IMR-90 (cell line): ENCODE measurements around the gene ISG15. TPM values are rescaled to one million over a fixed set of nuclear protein-coding genes. Genes with fewer than 3 reads are reported as not detected.

ENCODE experiments used
- ATAC-seq: fragments of 200-7000 bp; cut with Tn5 transposase; 2 replicates; pipeline ENCODE4 v1.9.1; 2020; ENCODE audit warnings: low read depth, mild to moderate bottlenecking, moderate library complexity
- BruUV-seq: library from RNA; stranded (reverse); fragments of 400-500 nt; replicated peaks from 2 replicates; lab custom pipeline; 2021; lab: Mats Ljungman, UMichigan
- CTCF ChIA-PET: fragments of 300-600 bp; formaldehyde crosslinking; extraction: SDS; loops from one replicate; lab custom pipeline; 2021; ENCODE audit warnings: antibody characterized with exemption; lab: Yijun Ruan, JAX
- POLR2A ChIA-PET: fragments of 300-600 bp; sonication (Branson Sonifier 250); formaldehyde crosslinking; loops from one replicate; lab custom pipeline; 2022; ENCODE audit warnings: antibody characterized with exemption; ENCODE audit not compliant: unreplicated experiment; lab: Charles Lee
- DNase-seq: peaks from one replicate; pipeline ENCODE4 v3.0.0; 2013
- H2AFZ ChIP-seq: replicated peaks from 2 replicates; pipeline ENCODE3; 2013; ENCODE audit warnings: low read length, mild to moderate bottlenecking; ENCODE audit not compliant: poor library complexity
- H2AK5ac ChIP-seq: 2 replicates; pipeline ENCODE4 v1.6.1; 2013; ENCODE audit warnings: low read depth, low read length, inconsistent platforms
- H2AK9ac ChIP-seq: replicated peaks from 2 replicates; pipeline ENCODE3; 2013; ENCODE audit warnings: mild to moderate bottlenecking, low read depth, low read length, moderate library complexity; ENCODE audit not compliant: poor library complexity
- H2BK120ac ChIP-seq: 2 replicates; pipeline ENCODE4 v1.6.1; 2013; ENCODE audit warnings: low read depth, low read length, inconsistent platforms
- H2BK15ac ChIP-seq: 3 replicates; pipeline ENCODE4 v1.6.1; 2013; ENCODE audit warnings: low read depth, low read length, inconsistent platforms
- H2BK20ac ChIP-seq: 2 replicates; pipeline ENCODE4 v1.6.1; 2013; ENCODE audit warnings: low read depth, mild to moderate bottlenecking, inconsistent platforms, low read length, moderate library complexity
- H2BK5ac ChIP-seq: 2 replicates; pipeline ENCODE4 v1.6.1; 2013; ENCODE audit warnings: mild to moderate bottlenecking, low read depth, low read length, inconsistent platforms; ENCODE audit not compliant: poor library complexity, severe bottlenecking
- H3K14ac ChIP-seq: replicated peaks from 2 replicates; pipeline ENCODE4 v1.6.1; 2013; ENCODE audit warnings: low read depth, low read length, inconsistent platforms
- H3K18ac ChIP-seq: 2 replicates; pipeline ENCODE4 v1.6.1; 2013; ENCODE audit warnings: low read depth, low read length, control low read depth
- H3K23ac ChIP-seq: 2 replicates; pipeline ENCODE4 v1.6.1; 2013; ENCODE audit warnings: low read depth, low read length, inconsistent platforms
- H3K27ac ChIP-seq: 2 replicates; pipeline ENCODE4 v1.5.1; 2013; ENCODE audit warnings: mild to moderate bottlenecking, control low read depth, low read length; ENCODE audit not compliant: insufficient read depth
- H3K27me3 ChIP-seq: 2 replicates; pipeline ENCODE4 v1.6.1; 2013; ENCODE audit warnings: low read length; ENCODE audit not compliant: control insufficient read depth, insufficient read depth
- H3K36me3 ChIP-seq: 2 replicates; pipeline ENCODE4 v1.6.1; 2013; ENCODE audit warnings: low read length, mixed read lengths; ENCODE audit not compliant: control insufficient read depth, insufficient read depth
- H3K4ac ChIP-seq: 2 replicates; pipeline ENCODE4 v1.6.1; 2013; ENCODE audit warnings: low read depth, low read length, inconsistent platforms
- H3K4me1 ChIP-seq: 2 replicates; pipeline ENCODE4 v1.6.1; 2013; ENCODE audit warnings: low read length, mixed read lengths; ENCODE audit not compliant: control insufficient read depth, insufficient read depth
- H3K4me2 ChIP-seq: 2 replicates; pipeline ENCODE4 v1.6.1; 2013; ENCODE audit warnings: low read depth, mild to moderate bottlenecking, control low read depth, low read length, moderate library complexity
- H3K4me3 ChIP-seq: 2 replicates; pipeline ENCODE4 v1.5.1; 2013; ENCODE audit warnings: low read depth, mild to moderate bottlenecking, control low read depth, low read length, moderate library complexity; ENCODE audit not compliant: insufficient read depth
- H3K56ac ChIP-seq: 2 replicates; pipeline ENCODE4 v1.6.1; 2013; ENCODE audit warnings: low read length, inconsistent platforms; ENCODE audit not compliant: insufficient read depth; ENCODE audit errors: extremely low read depth
- H3K79me1 ChIP-seq, 2 experiments: 2 replicates each; pipeline ENCODE4 v1.6.1; 2013; ENCODE audit warnings: low read length in 2 of 2, inconsistent platforms in 1 of 2, low read depth in 1 of 2
- H3K9ac ChIP-seq: 2 replicates; pipeline ENCODE4 v1.6.1; 2013; ENCODE audit warnings: low read depth, low read length, control low read depth
- H3K9me1 ChIP-seq: 2 replicates; pipeline ENCODE4 v1.6.1; 2013; ENCODE audit warnings: low read length, inconsistent platforms; ENCODE audit not compliant: insufficient read depth
- H3K9me3 ChIP-seq: 2 replicates; pipeline ENCODE4 v1.6.1; 2013; ENCODE audit warnings: low read length; ENCODE audit not compliant: control insufficient read depth, insufficient read depth
- H4K20me1 ChIP-seq: 2 replicates; pipeline ENCODE4 v1.6.1; 2013; ENCODE audit warnings: low read length, inconsistent platforms; ENCODE audit not compliant: insufficient read depth
- H4K5ac ChIP-seq: 2 replicates; pipeline ENCODE4 v1.6.1; 2013; ENCODE audit warnings: mild to moderate bottlenecking, low read depth, low read length, control low read depth
- H4K8ac ChIP-seq, 2 experiments: 2 replicates each; pipeline ENCODE4 v1.6.1; 2013; ENCODE audit warnings: low read depth in 2 of 2, low read length in 2 of 2, control low read depth in 1 of 2, inconsistent platforms in 1 of 2
- H4K91ac ChIP-seq: 2 replicates; pipeline ENCODE4 v1.6.1; 2013; ENCODE audit warnings: low read depth, low read length, inconsistent platforms; ENCODE audit not compliant: insufficient read depth
- BHLHE40 ChIP-seq: fragments of 150-350 bp; IDR thresholded peaks from 2 replicates; pipeline ENCODE4 v1.6.1; 2016; ENCODE audit warnings: mild to moderate bottlenecking, low read depth, low read length
- CEBPB ChIP-seq: IDR thresholded peaks from 2 replicates; pipeline ENCODE4 v1.6.1; 2012; ENCODE audit warnings: low read depth, low read length, improper control_type of control experiment
- CHD1 ChIP-seq: IDR thresholded peaks from 2 replicates; pipeline ENCODE4 v1.6.1; 2012; ENCODE audit warnings: low read depth, low read length, improper control_type of control experiment
- CTCF ChIP-seq: conservative IDR thresholded peaks from 2 replicates; pipeline ENCODE4 v1.5.1; 2012; ENCODE audit warnings: mild to moderate bottlenecking, low read depth, low read length, improper control_type of control experiment
- ELK1 ChIP-seq: fragments of 150-350 bp; IDR thresholded peaks from 2 replicates; pipeline ENCODE4 v1.6.1; 2016; ENCODE audit warnings: low read depth, mild to moderate bottlenecking, low read length, moderate library complexity, borderline replicate concordance
- FOS ChIP-seq: fragments of 150-350 bp; IDR thresholded peaks from 2 replicates; pipeline ENCODE4 v1.6.1; 2016; ENCODE audit warnings: low read depth, low read length
- MAFK ChIP-seq: IDR thresholded peaks from 2 replicates; pipeline ENCODE4 v1.6.1; 2012; ENCODE audit warnings: low read depth, low read length, improper control_type of control experiment
- MAZ ChIP-seq: IDR thresholded peaks from 2 replicates; pipeline ENCODE4 v1.6.1; 2012; ENCODE audit warnings: low read depth, mild to moderate bottlenecking, low read length, improper control_type of control experiment, moderate library complexity, borderline replicate concordance
- MXI1 ChIP-seq: IDR thresholded peaks from 2 replicates; pipeline ENCODE4 v1.6.1; 2012; ENCODE audit warnings: low read depth, mild to moderate bottlenecking, low read length, moderate library complexity, borderline replicate concordance
- NFE2L2 ChIP-seq: fragments of 150-350 bp; IDR thresholded peaks from 2 replicates; pipeline ENCODE4 v1.6.1; 2016; ENCODE audit warnings: low read depth, mild to moderate bottlenecking, low read length
- POLR2A ChIP-seq: IDR thresholded peaks from 2 replicates; pipeline ENCODE4 v1.6.1; 2012; ENCODE audit warnings: mild to moderate bottlenecking, low read depth, low read length
- RAD21 ChIP-seq: IDR thresholded peaks from 2 replicates; pipeline ENCODE4 v1.6.1; 2012; ENCODE audit warnings: low read length, improper control_type of control experiment
- RCOR1 ChIP-seq: IDR thresholded peaks from 2 replicates; pipeline ENCODE4 v1.6.1; 2012; ENCODE audit warnings: mild to moderate bottlenecking, low read length, improper control_type of control experiment; ENCODE audit not compliant: insufficient replicate concordance
- SMC3 ChIP-seq: fragments of 150-350 bp; IDR thresholded peaks from 2 replicates; pipeline ENCODE4 v1.6.1; 2016; ENCODE audit warnings: low read depth, mild to moderate bottlenecking, antibody characterized with exemption, low read length, moderate library complexity
- USF2 ChIP-seq: fragments of 150-350 bp; IDR thresholded peaks from 2 replicates; pipeline ENCODE4 v1.6.1; 2017; ENCODE audit warnings: mild to moderate bottlenecking, antibody characterized with exemption, low read length, low read depth
- WGBS, 2 experiments: methylation state at CpG; one replicate each; pipeline versions ENCODE4 v1.1.5 to v1.1.7; 2013; ENCODE audit warnings: missing lambda C conversion rate in 2 of 2; ENCODE audit not compliant: insufficient read length in 1 of 2; ENCODE audit errors: extremely low coverage in 2 of 2; 5-methylcytosine and 5-hydroxymethylcytosine counted together
- dilution Hi-C: fragments of 300-500 bp; cut with HindIII; formaldehyde crosslinking; loops from one replicate; pipeline ENCODE4 v1.14.3; 2018; ENCODE audit warnings: low sequenced_read_pairs; ENCODE audit not compliant: unreplicated experiment
- in situ Hi-C: fragments of 300-500 bp; cut with MboI; formaldehyde crosslinking; loops from 3 replicates; pipeline ENCODE4 v1.14.3; 2019; ENCODE audit warnings: low sequenced_read_pairs, inconsistent platforms, mixed read lengths
- intact Hi-C: fragments of 100-400 bp; cut with micrococcal nuclease; formaldehyde crosslinking; loops from 2 replicates; pipeline ENCODE4 v1.10.0; 2022
- polyA plus RNA-seq, 3 experiments: library from polyadenylated mRNA; depleted of rRNA; stranded (reverse); fragments of >200 nt; gene quantifications; 2 replicates each; pipeline ENCODE4 v1.2.3, GENCODE V29; 2012; ENCODE audit warnings: low replicate concordance in 1 of 3
- total RNA-seq: library from RNA; depleted of rRNA; stranded (reverse); fragments of >200 nt; gene quantifications from 2 replicates; pipeline ENCODE4 v1.2.3, GENCODE V29; 2012

ISG15 gene
- total and polyA plus RNA-seq, 2 of the 4 experiments (the other 2 are of a cell fraction), result 99.1 to 105 TPM

GRCh38 chr1:1060281-1061000 is 47.1 kb downstream of the ISG15 start:
- DNase-seq, result no peak
- Histone ChIP-seq H3K23ac (no peak overlapping the region), H3K4me3 (no peak overlapping the region), H3K9me1 (0 out of 2 replicates have a peak, but pooled peaks cover 4% of the 10 kb centered on the region), H2BK15ac (no peak overlapping the region), H3K18ac (no peak overlapping the region), H4K5ac (no peak overlapping the region), H3K56ac (no peak overlapping the region), H2AK9ac (peak overlapping the region; percentile 78), H3K79me1 (0 out of 4 replicates have a peak, but pooled peaks cover 0 to 4% of the 10 kb centered on the region in 2 experiments), H3K9me3 (no peaks in the 10 kb centered on the region), H3K27ac (no peak overlapping the region), H3K14ac (no peak overlapping the region), H3K9ac (no peak overlapping the region), H4K8ac (no peak overlapping the region), H2BK120ac (no peak overlapping the region), H4K20me1 (peaks cover 6% of the 10 kb centered on the region; the same call in 1 of the 2 replicates), H4K91ac (no peak overlapping the region), H3K4ac (no peak overlapping the region), H3K27me3 (peaks cover 4% of the 10 kb centered on the region; the same call in 1 of the 2 replicates), H2AK5ac (peak overlapping the region; percentile 8; the same call in 1 of the 2 replicates), H2BK5ac (no peak overlapping the region), H2BK20ac (no peak overlapping the region), H2AFZ (no peak overlapping the region), H3K4me2 (peak overlapping the region; percentile 95; the same call in 1 of the 2 replicates), H3K4me1 (peaks cover 13% of the 10 kb centered on the region), H3K36me3 (peaks cover 4% of the 10 kb centered on the region; the same call in 1 of the 2 replicates)
- intact Hi-C loops, result no loop called here
- POLR2A ChIA-PET, result interaction anchor here (0.6 kb wide), 1 partner anchor 12 kb away, joined by 3 read pairs; no protein-coding TSS in a partner anchor
- in situ Hi-C loops, result no loop called here
- ATAC-seq, result no peak
- dilution Hi-C loops, result no loop called here
- CTCF ChIA-PET, result no interaction called here
- 42% methylated on average over 22 of the region's 38 CpGs; no CpG with 5 or more reads in 1 of the 2 experiments for WGBS, 2 experiments
- no TSS peak for BruUV-seq
- TF ChIP-seq NFE2L2 (no peak), SMC3 (no peak), BHLHE40 (no peak), CEBPB (no peak), MAZ (no peak), MAFK (no peak), FOS (no peak), POLR2A (no peak), CHD1 (no peak), RAD21 (no peak), MXI1 (no peak), CTCF (no peak), RCOR1 (no peak), USF2 (no peak), ELK1 (no peak)
